Gastrocnemius medialis (tissue), 4 donors: Measurements from ENCODE around the gene ABCB6. TPM values are rescaled to one million over a fixed set of nuclear protein-coding genes. Genes with fewer than 3 reads are reported as not detected.

ENCODE experiments used
- ATAC-seq, 2 donors: fragments of 150-250 bp; one replicate each; pipeline ENCODE4 v1.9.1; 2016
- DNase-seq, 2 donors: peaks; one replicate each; pipeline ENCODE4 v3.0.0-alpha.2; 2019
- H3K27ac ChIP-seq, 4 donors: fragments of 200-600 bp; sonication (generic); 1 replicate in 1 of 4; 2 replicates in 3 of 4; pipeline ENCODE4 v1.5.1; 2016 to 2018; ENCODE audit warnings: mild to moderate bottlenecking in 2 of 4, moderate library complexity in 1 of 4
- H3K27me3 ChIP-seq, 3 donors: fragments of 200-600 bp; sonication (generic) in 2 of 3; 1 replicate in 1 of 3; 2 replicates in 2 of 3; pipeline versions ENCODE4 v1.5.1 to v1.6.0; 2016 to 2019; ENCODE audit warnings: mild to moderate bottlenecking in 1 of 3, moderate library complexity in 1 of 3
- H3K36me3 ChIP-seq, 2 donors: fragments of 200-600 bp; sonication (generic) in 1 of 2; one replicate each; pipeline ENCODE4 v1.5.1; 2017 to 2018
- H3K4me1 ChIP-seq, 2 donors: fragments of 200-600 bp; sonication (generic) in 1 of 2; one replicate each; pipeline ENCODE4 v1.5.1; 2016 to 2017; ENCODE audit warnings: mild to moderate bottlenecking in 2 of 2
- H3K4me3 ChIP-seq, 4 donors: fragments of 200-600 bp; sonication (generic) in 3 of 4; 1 replicate in 1 of 4; 2 replicates in 3 of 4; pipeline ENCODE4 v1.5.1; 2016 to 2019; ENCODE audit warnings: mild to moderate bottlenecking in 2 of 4
- H3K9me3 ChIP-seq, 3 donors: fragments of 200-600 bp; sonication (generic) in 2 of 3; 1 replicate in 1 of 3; 2 replicates in 2 of 3; pipeline ENCODE4 v1.5.1; 2016 to 2019
- CTCF ChIP-seq, 5 experiments: fragments of 450-650 bp in 3 of 5; fragments of 200-600 bp in 2 of 5; sonication (generic) in 2 of 5; IDR thresholded peaks in 4 of 5; conservative IDR thresholded peaks in 1 of 5; 1 replicate in 4 of 5; 2 replicates in 1 of 5; pipeline ENCODE4 v1.5.1; 2016 to 2019; ENCODE audit warnings: antibody characterized with exemption in 5 of 5, mild to moderate bottlenecking in 3 of 5, moderate library complexity in 3 of 5
- POLR2A ChIP-seq, 2 donors: fragments of 450-650 bp; IDR thresholded peaks; one replicate each; pipeline ENCODE4 v1.6.1; 2017; ENCODE audit warnings: antibody characterized with exemption in 2 of 2, mild to moderate bottlenecking in 2 of 2, moderate library complexity in 2 of 2
- in situ Hi-C, 4 donors: fragments of 200-750 bp; cut with MboI; loops; one replicate each; pipeline versions ENCODE4 v1.15.0 to v1.8.0; 2017; ENCODE audit warnings: low sequenced_read_pairs in 4 of 4
- intact Hi-C: fragments of 100-400 bp; cut with DNase I; formaldehyde crosslinking; loops from one replicate; pipeline ENCODE4 v1.15.1; 2023; ENCODE audit warnings: low total_unique reads
- total RNA-seq, 4 donors: library from RNA; depleted of rRNA; stranded (reverse); fragments of >200 nt; gene quantifications; one replicate each; pipeline versions ENCODE4 v1.1.0 to v1.2.3, GENCODE V29; 2016

ABCB6 gene
- total RNA-seq, 4 donors from 2014 or later, result 15.0 to 45.8 (median 31.8) TPM

- peaks cover 59 to 82% of the 10 kb centered on the region in 2 donors for H3K4me1 ChIP-seq
- TF ChIP-seq POLR2A (IDR thresholded peaks at IDR 0.05) (no peak), CTCF (IDR thresholded peaks at IDR 0.05 in 4 of 5, conservative IDR thresholded peaks at IDR 0.05 in 1 of 5) (no peak)
- H3K27ac ChIP-seq, result peak overlapping the region; percentile 91 to 99 (median 96)
- intact Hi-C loops (loop anchor here (5.0 kb wide), 1 partner anchor 253 kb away; no protein-coding TSS in a partner anchor), in situ Hi-C loops (no loop called here)
- H3K4me3 ChIP-seq, result peak overlapping the region; percentile 8 to 37 (median 30)
- no peaks in the 10 kb centered on the region for H3K27me3 ChIP-seq
- no peak for DNase-seq
- H3K36me3 ChIP-seq, result peaks cover 0 to 33% of the 10 kb centered on the region in 2 donors
- no peaks in the 10 kb centered on the region for H3K9me3 ChIP-seq
- no peak for ATAC-seq
These were observed 31.5 kb upstream of the ABCB6 start for GRCh38 chr2:219250049-219250781.

- in situ Hi-C loops (no loop called here), intact Hi-C loops (loop anchor here (5.0 kb wide), 1 partner anchor 348 kb away; the partner anchor contains the start of gene STK11IP)
- H3K27me3 ChIP-seq, result no peaks in the 10 kb centered on the region
- TF ChIP-seq CTCF (IDR thresholded peaks at IDR 0.05 in 4 of 5, conservative IDR thresholded peaks at IDR 0.05 in 1 of 5) (no peak), POLR2A (IDR thresholded peaks at IDR 0.05) (no peak)
- H3K4me1 ChIP-seq, result peaks cover 65 to 82% of the 10 kb centered on the region in 2 donors
- H3K36me3 ChIP-seq, result peaks cover 0 to 33% of the 10 kb centered on the region in 2 donors
- H3K27ac ChIP-seq, result peak overlapping the region; percentile 91 to 99 (median 96)
- peak overlapping the region; percentile 8 to 37 (median 30) for H3K4me3 ChIP-seq
- peak; percentile 3 to 18 for ATAC-seq
- peak; percentile 69 to 77 for DNase-seq
- H3K9me3 ChIP-seq, result no peaks in the 10 kb centered on the region
These were observed 30.6 kb upstream of the ABCB6 start for GRCh38 chr2:219249203-219249980.

DNA sequence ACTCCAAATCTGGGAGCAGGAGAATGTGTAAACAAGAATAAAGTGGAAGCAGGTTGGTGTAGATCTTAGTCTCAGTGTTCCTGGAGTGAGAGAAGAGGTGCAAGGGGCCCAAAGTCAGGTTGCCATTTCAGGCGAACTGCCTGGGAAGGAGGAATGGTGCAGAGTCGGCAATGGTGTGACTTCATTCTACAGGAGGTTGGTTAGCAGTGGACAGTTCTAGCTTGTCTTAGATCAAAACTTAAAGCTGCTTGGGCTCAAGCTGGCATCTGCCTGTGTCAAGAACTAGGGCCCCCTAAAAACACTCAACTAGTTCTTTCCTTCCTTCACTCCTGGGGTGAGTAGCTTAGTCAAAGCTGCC is 30.1 kb upstream of the ABCB6 start:
- H3K27me3 ChIP-seq, result no peaks in the 10 kb centered on the region
- H3K4me3 ChIP-seq, result peak overlapping the region in 3 of 4 donors; percentile 7 to 37 (median 24)
- intact Hi-C loops, result loop anchor here (5.0 kb wide), 1 partner anchor 348 kb away; the partner anchor contains the start of gene STK11IP
- peak overlapping the region; percentile 91 to 99 (median 96) for H3K27ac ChIP-seq
- in situ Hi-C loops, result no loop called here
- no peak for ATAC-seq
- no peaks in the 10 kb centered on the region for H3K9me3 ChIP-seq
- DNase-seq, result no peak
- peaks cover 0 to 33% of the 10 kb centered on the region in 2 donors for H3K36me3 ChIP-seq
- H3K4me1 ChIP-seq, result peaks cover 66 to 79% of the 10 kb centered on the region in 2 donors
- TF ChIP-seq POLR2A (IDR thresholded peaks at IDR 0.05) (no peak), CTCF (IDR thresholded peaks at IDR 0.05 in 4 of 5, conservative IDR thresholded peaks at IDR 0.05 in 1 of 5) (no peak)

GRCh38 chr2:219247678-219248642 is 29.2 kb upstream of the ABCB6 start:
- peak overlapping the region; percentile 91 to 99 (median 96) for H3K27ac ChIP-seq
- in situ Hi-C loops, result no loop called here
- no peaks in the 10 kb centered on the region for H3K27me3 ChIP-seq
- intact Hi-C loops, result loop anchor here (5.0 kb wide), 1 partner anchor 349 kb away; the partner anchor contains the start of gene STK11IP
- no peak for DNase-seq
- H3K4me1 ChIP-seq, result peaks cover 66 to 73% of the 10 kb centered on the region in 2 donors
- peak overlapping the region in 1 of 4 donors; percentile 24 for H3K4me3 ChIP-seq
- no peaks in the 10 kb centered on the region for H3K9me3 ChIP-seq
- H3K36me3 ChIP-seq, result peaks cover 0 to 33% of the 10 kb centered on the region in 2 donors
- ATAC-seq, result no peak
- TF ChIP-seq CTCF (IDR thresholded peaks at IDR 0.05 in 4 of 5, conservative IDR thresholded peaks at IDR 0.05 in 1 of 5) (no peak), POLR2A (IDR thresholded peaks at IDR 0.05) (no peak)
